GM18508 (cell line): ENCODE measurements around the gene NLRP3.
A peak's percentile ranks its signal among the peaks of the same experiment; 100 is the strongest.
"Not testable (repeated sequence)": the region's sequence is repeated elsewhere in the genome, so short reads cannot be mapped to it uniquely, and the experiment has no call there.

Source experiments
- ATAC-seq: cut with Tn5 transposase; IDR thresholded peaks from one replicate; pipeline ENCODE4 v1.9.1; 2021; ENCODE audit warnings: moderate number of reproducible peaks; ENCODE audit not compliant: insufficient read depth, unreplicated experiment

Gene NLRP3

GRCh38 chr1:247415423-247416361 lies at the start of gene NLRP3:
Gene NLRP3 (plus strand): TSS chr1:247416173. CDS start chr1:247418801, 2,628 bp downstream.
- ATAC-seq, result no peak

- not testable (repeated sequence) for ATAC-seq
Observed at GRCh38 chr1:247366345-247366744, 49.6 kb upstream of the NLRP3 start.

- no peak for ATAC-seq
Observed at GRCh38 chr1:247366926-247367645, 48.9 kb upstream of the NLRP3 start.

GRCh38 chr1:247367786-247368422 lies 48.1 kb upstream of the NLRP3 start:
- no peak for ATAC-seq

GRCh38 chr1:247368490-247369145 lies 47.4 kb upstream of the NLRP3 start:
- ATAC-seq, result no peak

- no peak for ATAC-seq
Observed at GRCh38 chr1:247370786-247371732, 44.9 kb upstream of the NLRP3 start.

- ATAC-seq, result no peak
Observed at GRCh38 chr1:247371801-247372259, 44.1 kb upstream of the NLRP3 start.

GRCh38 chr1:247373721-247374141 lies 42.2 kb upstream of the NLRP3 start:
- peak; percentile 65 for ATAC-seq

GRCh38 chr1:247374651-247375334 lies 41.2 kb upstream of the NLRP3 start:
- ATAC-seq, result not testable (repeated sequence)

GRCh38 chr1:247375747-247376146 lies 40.2 kb upstream of the NLRP3 start:
- ATAC-seq, result no peak

GRCh38 chr1:247376659-247377058 lies 39.3 kb upstream of the NLRP3 start:
- no peak for ATAC-seq

GRCh38 chr1:247377656-247378055 lies 38.3 kb upstream of the NLRP3 start:
- ATAC-seq, result not testable (repeated sequence)

- no peak for ATAC-seq
Observed at GRCh38 chr1:247378334-247379073, 37.5 kb upstream of the NLRP3 start.

- ATAC-seq, result no peak
Observed at GRCh38 chr1:247385283-247385682, 30.7 kb upstream of the NLRP3 start.

- ATAC-seq, result no peak
Observed at GRCh38 chr1:247386217-247386616, 29.8 kb upstream of the NLRP3 start.

- ATAC-seq, result no peak
Observed at GRCh38 chr1:247386687-247387086, 29.3 kb upstream of the NLRP3 start.

- no peak for ATAC-seq
Observed at GRCh38 chr1:247387096-247387495, 28.9 kb upstream of the NLRP3 start.

- ATAC-seq, result no peak
Observed at GRCh38 chr1:247387565-247387964, 28.4 kb upstream of the NLRP3 start.
